Activated CD4-positive, alpha-beta T cell treated with anti-CD3 and anti-CD28 coated beads, Interleukin-2, amount 10 ng/mL, durations not matched to agents 24 days and 14 days (primary cell): ENCODE measurements around the gene WDR54. TPM values are rescaled to one million over a fixed set of nuclear protein-coding genes. Genes with fewer than 3 reads are reported as not detected.
"Not testable (repeated sequence)": the region's sequence is repeated elsewhere in the genome, so short reads cannot be mapped to it uniquely, and the experiment has no call there.

Source experiments
- DNase-seq: peaks from one replicate; pipeline ENCODE4 v3.0.0; 2022
- H3K27ac Mint-ChIP-seq: one replicate; pipeline ENCODE4 v1.8.0; 2022; ENCODE audit warnings: mild to moderate bottlenecking, mixed read lengths
- H3K27me3 Mint-ChIP-seq: one replicate; pipeline ENCODE4 v1.8.0; 2022; ENCODE audit warnings: mixed read lengths
- H3K36me3 Mint-ChIP-seq: one replicate; pipeline ENCODE4 v1.8.0; 2022; ENCODE audit warnings: low read depth, mild to moderate bottlenecking, mixed read lengths
- H3K4me1 Mint-ChIP-seq: one replicate; pipeline ENCODE4 v1.8.0; 2021; ENCODE audit warnings: mixed read lengths
- H3K4me3 Mint-ChIP-seq: one replicate; pipeline ENCODE4 v1.8.0; 2022; ENCODE audit warnings: mild to moderate bottlenecking, moderate library complexity, mixed read lengths
- H3K9me3 Mint-ChIP-seq: one replicate; pipeline ENCODE4 v1.8.0; 2021; ENCODE audit warnings: mixed read lengths
- intact Hi-C: fragments of 100-400 bp; cut with micrococcal nuclease; formaldehyde crosslinking; loops from one replicate; pipeline ENCODE4 v1.15.1; 2023
- total RNA-seq: library from RNA; stranded (reverse); gene quantifications from 2 replicates; pipeline ENCODE4 v1.2.3, GENCODE V29; 2022

The WDR54 gene
- total RNA-seq, 1 donor from 2014 or later: 78.2 TPM

DNA sequence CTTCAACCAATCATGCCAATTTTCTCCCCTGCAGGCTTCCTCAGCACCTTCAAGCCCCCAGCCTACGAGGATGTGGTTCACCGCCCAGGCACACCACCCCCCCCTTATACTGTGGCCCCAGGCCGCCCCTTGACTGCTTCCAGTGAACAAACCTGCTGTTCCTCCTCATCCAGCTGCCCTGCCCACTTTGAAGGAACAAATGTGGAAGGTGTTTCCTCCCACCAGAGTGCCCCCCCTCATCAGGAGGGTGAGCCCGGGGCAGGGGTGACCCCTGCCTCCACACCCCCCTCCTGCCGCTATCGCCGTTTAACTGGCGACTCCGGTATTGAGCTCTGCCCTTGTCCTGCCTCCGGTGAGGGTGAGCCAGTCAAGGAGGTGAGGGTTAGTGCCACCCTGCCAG lies 38.7 kb downstream of the WDR54 start:
- H3K27me3 Mint-ChIP-seq, H3K9me3 Mint-ChIP-seq, intact Hi-C loops, DNase-seq, H3K27ac Mint-ChIP-seq: not testable (repeated sequence)
- Mint-ChIP-seq H3K36me3 (peaks cover 47% of the 10 kb centered on the region), H3K4me3 (peak overlapping the region; percentile 100), H3K4me1 (peaks cover 48% of the 10 kb centered on the region)

DNA sequence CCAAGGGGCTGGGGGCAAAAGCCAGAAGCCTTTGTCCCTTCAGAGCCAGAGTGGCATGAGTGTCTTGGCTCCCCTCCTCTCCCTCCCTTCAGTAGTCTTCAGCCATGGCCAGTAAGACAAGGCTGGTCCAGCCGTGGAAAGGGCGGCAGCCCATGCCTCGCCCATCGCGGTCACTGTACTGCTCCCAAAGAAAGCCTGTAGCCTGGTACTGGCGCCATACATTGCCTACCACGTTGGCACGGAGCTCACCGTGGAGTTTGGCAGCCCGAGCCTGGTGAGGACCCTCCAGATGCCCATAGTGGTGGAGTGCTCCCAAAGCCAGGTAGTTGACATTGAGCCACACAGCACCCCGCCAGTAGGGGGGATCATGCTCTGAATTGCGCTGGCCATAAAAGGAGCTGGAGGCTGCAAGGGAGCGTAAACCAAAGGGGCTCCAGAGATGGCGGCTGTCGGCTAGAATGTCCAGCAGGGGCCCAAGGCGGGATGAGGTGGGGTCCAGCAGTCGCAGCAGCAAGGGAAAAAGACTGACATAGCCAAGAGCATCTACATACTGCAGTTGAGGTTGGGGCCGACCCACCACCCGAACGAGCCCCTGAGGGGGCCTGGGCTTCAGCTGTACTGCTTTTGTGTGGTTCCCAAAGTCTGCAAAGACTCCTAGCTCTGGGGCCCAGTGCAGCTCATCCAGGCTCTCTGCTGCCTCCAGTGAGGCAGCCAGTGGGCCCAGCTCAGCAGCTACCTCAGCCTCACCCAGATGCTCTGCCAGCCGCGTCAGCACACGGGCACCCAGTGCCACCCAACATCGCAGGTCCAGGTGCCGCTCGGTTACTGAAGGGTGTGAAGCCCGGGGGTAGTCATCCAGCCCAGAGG lies 39.9 kb downstream of the WDR54 start:
- intact Hi-C loops: no loop called here
- Mint-ChIP-seq H3K27ac (no peak overlapping the region), H3K36me3 (peaks cover 38% of the 10 kb centered on the region), H3K9me3 (no peaks in the 10 kb centered on the region), H3K4me1 (peaks cover 38% of the 10 kb centered on the region), H3K4me3 (no peak overlapping the region), H3K27me3 (no peaks in the 10 kb centered on the region)
- DNase-seq: peak; percentile 72

DNA sequence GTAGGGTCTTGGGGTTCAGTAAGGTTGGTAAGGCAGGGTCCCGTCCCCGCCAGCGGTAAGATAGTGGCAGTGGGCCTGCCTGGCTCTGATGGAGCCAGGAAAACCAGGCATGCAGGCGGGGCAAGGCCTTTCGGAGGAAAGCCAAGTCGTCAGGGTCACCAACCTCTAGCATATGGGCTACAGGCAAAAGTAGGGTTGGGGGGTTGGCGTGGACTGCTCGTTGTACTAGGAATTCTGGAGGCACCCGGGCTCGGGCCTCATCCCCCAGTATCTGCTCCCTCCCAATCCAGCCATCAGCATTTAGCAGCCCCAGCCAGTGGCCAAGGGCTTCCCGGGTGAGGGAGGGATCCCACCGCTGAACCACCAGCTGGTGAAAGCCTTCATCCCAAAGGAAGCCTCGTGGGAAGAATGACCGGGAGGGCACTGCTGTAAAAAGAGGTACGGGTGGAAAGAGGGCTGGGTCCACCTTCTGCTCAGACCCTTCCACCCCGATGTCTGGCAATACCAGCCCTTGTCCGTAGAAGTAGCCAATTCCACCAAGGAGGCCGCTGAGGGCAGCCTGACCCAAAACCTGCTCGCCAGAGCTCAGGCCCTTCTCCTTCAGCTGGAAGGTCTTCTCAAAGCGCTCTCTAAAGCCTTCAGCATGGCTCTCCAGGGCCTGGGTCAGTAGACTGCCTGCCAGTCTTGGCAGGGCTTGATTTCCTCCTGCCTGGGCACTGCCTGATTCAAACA lies 40.7 kb downstream of the WDR54 start:
- peaks cover 30% of the 10 kb centered on the region for H3K4me1 Mint-ChIP-seq
- intact Hi-C loops: no loop called here
- no peaks in the 10 kb centered on the region for H3K9me3 Mint-ChIP-seq
- no peak overlapping the region for H3K27ac Mint-ChIP-seq
- no peak overlapping the region for H3K4me3 Mint-ChIP-seq
- H3K36me3 Mint-ChIP-seq: peaks cover 30% of the 10 kb centered on the region
- no peaks in the 10 kb centered on the region for H3K27me3 Mint-ChIP-seq
- DNase-seq: no peak

DNA sequence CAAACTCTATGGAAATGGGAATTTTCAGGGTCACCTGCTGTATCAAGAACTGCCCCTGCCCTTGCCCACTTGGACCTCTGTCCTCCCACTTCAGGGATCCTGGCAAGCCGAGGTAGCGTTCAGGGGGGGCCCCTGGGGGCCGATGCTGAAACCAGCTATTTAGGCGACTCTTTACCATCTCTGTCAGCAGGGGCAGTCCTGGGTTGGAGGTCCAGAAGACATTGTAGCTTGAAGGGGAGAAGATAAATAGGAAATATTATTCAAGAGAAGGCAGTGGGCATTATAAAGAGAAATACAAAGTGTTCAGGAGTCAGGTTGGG lies 41.2 kb downstream of the WDR54 start:
- H3K4me3 Mint-ChIP-seq: peak overlapping the region; percentile 52
- DNase-seq: no peak
- H3K27me3 Mint-ChIP-seq: no peaks in the 10 kb centered on the region
- no peaks in the 10 kb centered on the region for H3K9me3 Mint-ChIP-seq
- H3K36me3 Mint-ChIP-seq: peaks cover 27% of the 10 kb centered on the region
- intact Hi-C loops: no loop called here
- H3K27ac Mint-ChIP-seq: no peak overlapping the region
- H3K4me1 Mint-ChIP-seq: peaks cover 27% of the 10 kb centered on the region

DNA sequence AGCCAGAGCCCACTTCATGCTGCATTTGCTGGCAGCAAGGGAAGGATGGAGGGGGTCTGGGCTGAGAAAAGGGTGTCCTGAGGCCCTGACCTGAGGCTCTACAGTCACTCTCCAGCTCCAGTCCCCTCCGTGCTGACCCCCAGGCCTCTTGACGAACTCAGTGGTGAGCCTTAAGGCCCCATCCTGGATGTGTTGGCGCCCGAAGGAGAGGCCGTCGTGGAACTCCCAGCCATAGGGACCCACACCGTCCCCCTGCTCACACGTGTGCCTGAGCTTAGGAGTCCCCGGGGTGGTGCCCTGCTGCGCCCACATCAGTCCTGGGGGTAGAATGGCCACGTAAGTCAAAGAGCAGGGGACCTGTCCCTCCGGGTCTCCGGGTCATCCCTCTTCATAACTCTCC lies 42.9 kb downstream of the WDR54 start:
- intact Hi-C loops: no loop called here
- H3K4me1 Mint-ChIP-seq: peaks cover 18% of the 10 kb centered on the region
- H3K9me3 Mint-ChIP-seq: no peaks in the 10 kb centered on the region
- peak; percentile 64 for DNase-seq
- peaks cover 25% of the 10 kb centered on the region for H3K36me3 Mint-ChIP-seq
- peak overlapping the region; percentile 81 for H3K27ac Mint-ChIP-seq
- peak overlapping the region; percentile 98 for H3K4me3 Mint-ChIP-seq
- no peaks in the 10 kb centered on the region for H3K27me3 Mint-ChIP-seq

DNA sequence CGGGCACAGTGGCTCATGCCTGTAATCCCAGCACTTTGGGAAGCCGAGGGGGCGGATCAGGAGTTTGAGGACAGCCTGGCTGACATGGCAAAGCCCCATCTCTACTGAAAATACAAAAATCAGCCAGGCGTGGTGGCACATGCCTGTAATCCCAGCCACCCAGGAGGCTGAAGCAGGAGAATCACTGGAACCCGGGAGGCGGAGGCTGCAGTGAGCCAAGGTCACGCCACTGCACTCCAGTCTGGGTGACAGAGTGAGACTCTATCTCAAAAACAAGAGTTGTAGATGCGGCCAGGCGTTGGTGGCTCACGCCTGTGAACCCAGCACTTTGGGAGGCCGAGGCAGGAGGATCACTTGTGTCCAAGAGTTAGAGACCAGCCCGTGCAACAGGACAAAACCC lies 49.2 kb downstream of the WDR54 start:
- DNase-seq, H3K27me3 Mint-ChIP-seq, intact Hi-C loops, H3K9me3 Mint-ChIP-seq: not testable (repeated sequence)
- Mint-ChIP-seq H3K36me3 (peaks cover 28% of the 10 kb centered on the region), H3K27ac (peak overlapping the region; percentile 69), H3K4me1 (peaks cover 25% of the 10 kb centered on the region), H3K4me3 (peak overlapping the region; percentile 74)

DNA sequence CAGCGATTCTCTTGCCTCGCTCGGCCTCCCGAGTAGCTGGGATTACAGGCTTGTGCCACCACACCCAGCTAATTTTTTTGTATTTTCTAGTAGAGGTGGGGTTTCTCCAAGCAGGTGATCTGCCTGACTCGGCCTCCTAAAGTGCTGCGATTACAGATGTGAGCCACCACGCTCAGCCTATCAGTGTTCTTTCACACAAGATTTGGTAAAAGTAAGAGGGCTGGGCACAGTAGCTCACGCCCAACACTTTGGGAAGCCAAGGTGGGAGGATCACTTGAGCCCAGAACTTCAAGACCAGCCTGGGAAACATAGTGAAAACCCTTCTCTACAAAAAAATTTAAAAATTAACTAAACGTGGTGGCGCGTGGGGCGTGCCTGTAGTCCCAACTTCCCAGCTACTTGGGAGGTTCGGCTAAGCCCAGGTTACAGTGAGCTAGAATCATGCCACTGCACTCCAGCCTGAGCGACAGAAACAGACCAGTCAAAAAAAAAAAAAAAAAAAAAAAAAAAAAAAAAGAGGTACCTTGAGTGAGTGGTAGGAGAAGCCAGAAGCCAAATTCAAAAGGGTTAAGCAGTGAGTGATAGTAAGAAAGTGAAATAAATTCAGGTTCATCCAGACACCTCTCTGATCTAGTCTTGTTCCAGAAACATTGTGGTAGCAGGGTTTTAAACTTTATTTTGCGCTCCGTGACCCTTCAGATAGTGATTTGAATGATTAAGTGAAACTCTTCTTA lies 50.0 kb downstream of the WDR54 start:
- H3K4me1 Mint-ChIP-seq: peaks cover 22% of the 10 kb centered on the region
- H3K27ac Mint-ChIP-seq: peak overlapping the region; percentile 98
- no peaks in the 10 kb centered on the region for H3K27me3 Mint-ChIP-seq
- no peaks in the 10 kb centered on the region for H3K9me3 Mint-ChIP-seq
- DNase-seq: no peak
- peaks cover 26% of the 10 kb centered on the region for H3K36me3 Mint-ChIP-seq
- intact Hi-C loops: loop anchor here (1.0 kb wide), 3 partner anchors 11 to 58 kb away; partner anchors contain the start of genes AUP1, CCDC142, HTRA2 and WBP1
- peak overlapping the region; percentile 99 for H3K4me3 Mint-ChIP-seq

DNA sequence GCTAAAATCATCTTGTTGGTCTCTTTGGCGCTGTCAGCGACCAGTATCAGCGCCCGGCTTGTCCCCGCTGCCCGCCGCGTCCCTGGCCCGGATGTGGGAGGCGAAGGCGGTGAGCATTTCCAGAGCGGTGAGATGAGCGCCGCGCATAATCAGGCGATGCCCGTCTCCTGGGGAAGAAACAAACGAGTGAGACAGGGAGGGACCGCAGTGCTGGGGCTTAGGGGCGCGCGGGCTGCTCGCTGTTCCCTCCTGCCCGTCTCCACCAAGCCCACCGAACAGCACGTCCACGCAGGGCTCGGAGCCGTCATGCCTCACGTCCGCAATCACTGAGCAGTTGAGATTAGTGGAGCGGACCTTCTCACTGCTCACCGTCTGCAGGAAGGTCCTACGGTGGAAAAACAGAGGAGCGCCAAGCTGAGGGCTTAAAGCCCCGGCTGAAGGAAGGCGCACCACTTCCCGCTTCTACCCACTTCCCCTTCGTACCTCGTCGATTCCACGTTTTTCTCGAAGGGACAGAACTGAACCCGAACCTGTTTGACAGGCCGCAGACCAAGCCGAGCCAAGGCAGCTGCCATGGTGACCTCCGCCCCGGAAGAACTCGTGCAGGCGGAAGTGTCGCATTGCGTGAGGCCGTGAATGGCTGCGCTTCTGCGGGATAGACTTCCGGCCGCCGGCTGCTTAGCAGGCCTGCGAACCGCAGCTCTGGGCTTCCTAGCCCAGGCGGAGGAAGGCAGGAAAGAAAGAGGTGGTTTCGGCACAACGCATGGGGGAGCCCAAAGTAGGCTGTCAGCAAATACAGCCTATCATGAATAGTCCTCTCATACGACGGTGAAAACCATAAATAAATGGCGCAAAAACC lies 50.8 kb downstream of the WDR54 start, which contains the start of gene MRPL53:
MRPL53 (minus strand) TSS at position 595 of the 859 bp plus-strand sequence; CDS start at position 575, 20 bp downstream.
- intact Hi-C loops: loop anchor here (1.0 kb wide), 3 partner anchors 10 to 57 kb away; partner anchors contain the start of genes AUP1, CCDC142, HTRA2 and WBP1
- peak within 1 kb of the TSS; percentile 98 for H3K27ac Mint-ChIP-seq
- peaks cover 22% of the 10 kb centered on the region for H3K4me1 Mint-ChIP-seq
- DNase-seq: peak; percentile 99
- H3K27me3 Mint-ChIP-seq: no peaks in the 10 kb centered on the region
- H3K36me3 Mint-ChIP-seq: peaks cover 30% of the 10 kb centered on the region
- H3K4me3 Mint-ChIP-seq: peak within 1 kb of the TSS; percentile 99
- H3K9me3 Mint-ChIP-seq: no peaks in the 10 kb centered on the region

DNA sequence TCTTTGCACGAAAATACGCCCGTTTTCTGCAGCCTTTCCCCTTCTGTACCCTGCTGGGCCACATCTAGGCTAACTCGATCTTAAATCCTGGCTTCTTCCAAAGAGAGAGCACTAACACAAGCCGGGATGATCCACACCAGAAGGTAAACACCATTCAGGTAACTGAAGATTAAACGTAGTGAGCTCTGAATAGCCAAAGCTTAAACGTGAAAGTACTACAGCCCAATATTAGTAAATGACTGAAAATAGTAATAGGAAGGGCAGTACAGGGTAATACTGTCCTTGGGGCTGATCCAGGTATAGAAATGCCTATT lies 51.4 kb downstream of the WDR54 start:
- intact Hi-C loops: loop anchor here (1.0 kb wide), 3 partner anchors 9 to 56 kb away; partner anchors contain the start of genes AUP1, CCDC142, HTRA2 and WBP1

DNA sequence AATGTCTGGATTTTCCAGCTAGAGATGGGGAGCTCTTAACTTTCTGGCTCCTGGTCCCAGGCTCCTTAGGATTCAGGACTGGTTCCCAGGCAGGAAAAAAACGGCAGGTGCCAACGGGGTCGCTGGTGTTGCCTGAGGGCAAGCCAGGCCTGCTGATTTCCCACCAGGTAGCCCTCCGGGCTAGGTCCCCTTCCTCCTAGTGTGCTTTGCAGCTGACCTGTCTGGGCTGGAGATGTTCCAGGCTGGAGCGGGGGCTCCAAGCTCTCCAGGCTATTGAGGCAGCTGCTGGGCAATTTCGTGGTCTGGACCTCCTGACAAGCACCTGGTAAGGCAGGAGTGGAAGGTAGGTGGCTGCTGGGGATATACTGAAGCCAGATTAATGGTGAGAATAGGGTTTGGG lies 53.0 kb downstream of the WDR54 start:
- H3K27ac Mint-ChIP-seq: peak overlapping the region; percentile 29
- intact Hi-C loops: no loop called here
- peaks cover 26% of the 10 kb centered on the region for H3K4me1 Mint-ChIP-seq
- H3K36me3 Mint-ChIP-seq: peaks cover 37% of the 10 kb centered on the region
- no peaks in the 10 kb centered on the region for H3K9me3 Mint-ChIP-seq
- no peak for DNase-seq
- no peaks in the 10 kb centered on the region for H3K27me3 Mint-ChIP-seq
- no peak overlapping the region for H3K4me3 Mint-ChIP-seq

More for the DNA sequence above, 51.4 kb downstream of the WDR54 start:
- H3K4me3 Mint-ChIP-seq: peak overlapping the region; percentile 99
- no peak for DNase-seq
- peaks cover 22% of the 10 kb centered on the region for H3K4me1 Mint-ChIP-seq
- H3K9me3 Mint-ChIP-seq: no peaks in the 10 kb centered on the region
- H3K27ac Mint-ChIP-seq: peak overlapping the region; percentile 98
- no peaks in the 10 kb centered on the region for H3K27me3 Mint-ChIP-seq
- H3K36me3 Mint-ChIP-seq: peaks cover 34% of the 10 kb centered on the region

DNA sequence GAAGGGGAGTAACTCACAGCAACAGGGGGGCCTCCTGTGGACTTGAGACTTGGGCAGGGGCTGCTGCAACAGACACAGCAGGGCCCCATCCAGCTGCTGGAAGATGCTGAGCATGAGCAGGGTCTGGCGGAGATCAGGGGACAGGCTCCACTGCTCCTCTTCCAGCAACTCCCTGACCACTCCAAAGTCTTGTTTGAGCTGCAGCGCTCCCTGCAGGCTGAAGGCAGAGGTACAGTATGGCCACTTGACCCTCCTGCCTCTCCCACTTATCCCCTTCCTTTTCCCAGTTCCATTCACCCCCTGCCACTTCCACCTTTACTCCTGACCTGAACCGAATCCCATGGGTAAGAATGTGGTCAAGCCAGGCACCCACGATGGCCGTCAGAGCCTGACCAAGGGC lies 53.4 kb downstream of the WDR54 start:
- intact Hi-C loops: no loop called here
- Mint-ChIP-seq H3K27ac (no peak overlapping the region), H3K9me3 (no peaks in the 10 kb centered on the region), H3K27me3 (no peaks in the 10 kb centered on the region), H3K4me1 (peaks cover 24% of the 10 kb centered on the region), H3K36me3 (peaks cover 41% of the 10 kb centered on the region), H3K4me3 (no peak overlapping the region)
- no peak for DNase-seq
